Calu3 (cell line): Measurements from ENCODE around the gene COMMD3. TPM values are rescaled to one million over a fixed set of nuclear protein-coding genes. Genes with fewer than 3 reads are reported as not detected.
A peak's percentile ranks its signal among the peaks of the same experiment; 100 is the strongest.

Experiments
- BruUV-seq: library from RNA; stranded (reverse); fragments of 400-500 nt; replicated peaks from 2 replicates; lab custom pipeline; 2021; lab: Mats Ljungman, UMichigan
- CTCF ChIA-PET: fragments of 300-600 bp; sonication (Branson Sonifier 250); formaldehyde crosslinking; loops from one replicate; lab custom pipeline; 2022; ENCODE audit warnings: antibody characterized with exemption; lab: Charles Lee
- DNase-seq: peaks from one replicate; pipeline ENCODE4 v3.0.0; 2022
- H3K27ac Mint-ChIP-seq: one replicate; pipeline ENCODE4 v1.8.0; 2022; ENCODE audit warnings: mixed read lengths; ENCODE audit not compliant: unreplicated experiment
- H3K27me3 Mint-ChIP-seq: one replicate; pipeline ENCODE4 v1.8.0; 2022; ENCODE audit warnings: mixed read lengths; ENCODE audit not compliant: unreplicated experiment
- H3K36me3 Mint-ChIP-seq: one replicate; pipeline ENCODE4 v1.8.0; 2022; ENCODE audit warnings: mild to moderate bottlenecking, moderate library complexity, mixed read lengths; ENCODE audit not compliant: insufficient read depth, unreplicated experiment
- H3K4me1 Mint-ChIP-seq: one replicate; pipeline ENCODE4 v1.8.0; 2022; ENCODE audit warnings: mild to moderate bottlenecking, low read depth, mixed read lengths; ENCODE audit not compliant: unreplicated experiment
- H3K4me3 Mint-ChIP-seq: one replicate; pipeline ENCODE4 v1.8.0; 2022; ENCODE audit warnings: mild to moderate bottlenecking, low read depth, moderate library complexity, mixed read lengths; ENCODE audit not compliant: unreplicated experiment
- H3K9me3 Mint-ChIP-seq: one replicate; pipeline ENCODE4 v1.8.0; 2022; ENCODE audit warnings: low read depth, mixed read lengths; ENCODE audit not compliant: unreplicated experiment
- CTCF ChIP-seq: fragments of 200-600 bp; IDR thresholded peaks from one replicate; pipeline ENCODE4 v1.8.0; 2022; ENCODE audit warnings: antibody characterized with exemption; ENCODE audit not compliant: unreplicated experiment
- intact Hi-C: fragments of 100-400 bp; cut with micrococcal nuclease; formaldehyde crosslinking; loops from one replicate; pipeline ENCODE4 v1.10.0; 2022; ENCODE audit not compliant: unreplicated experiment
- total RNA-seq: library from RNA; stranded (reverse); gene quantifications from 2 replicates; pipeline ENCODE4 v1.2.3, GENCODE V29; 2022

COMMD3 gene
- total RNA-seq, 1 experiment from 2014 or later = 39.5 TPM

- CTCF ChIA-PET = interaction anchor here (0.6 to 1.4 kb wide), 11 partner anchors 14 to 648 kb away, joined by 3 to 7 read pairs (median 3); partner anchors contain the start of gene COMMD3
- Mint-ChIP-seq H3K36me3 (peaks cover 14% of the 10 kb centered on the region), H3K4me1 (no peaks in the 10 kb centered on the region), H3K9me3 (no peaks in the 10 kb centered on the region), H3K27ac (peak overlapping the region; percentile 47), H3K27me3 (peaks cover 54% of the 10 kb centered on the region), H3K4me3 (peak overlapping the region; percentile 77)
- TF ChIP-seq CTCF = no peak
- intact Hi-C loops = loop anchor here (5.0 kb wide), 2 partner anchors 87 to 647 kb away; no protein-coding TSS in a partner anchor
- BruUV-seq = no TSS peak
- peak; percentile 61 for DNase-seq
These were observed 24.4 kb downstream of the COMMD3 start for GRCh38 chr10:22340329-22341189.

- no peak for TF ChIP-seq CTCF
- no peaks in the 10 kb centered on the region for H3K9me3 Mint-ChIP-seq
- peak overlapping the region; percentile 77 for H3K4me3 Mint-ChIP-seq
- CTCF ChIA-PET = interaction anchor here (1.4 kb wide), 1 partner anchor 113 kb away, joined by 3 read pairs; no protein-coding TSS in a partner anchor
- H3K27me3 Mint-ChIP-seq = peaks cover 61% of the 10 kb centered on the region
- TSS peak; percentile 70 for BruUV-seq
- intact Hi-C loops = loop anchor here (5.0 kb wide), 2 partner anchors 86 to 646 kb away; no protein-coding TSS in a partner anchor
- no peak for DNase-seq
- no peaks in the 10 kb centered on the region for H3K4me1 Mint-ChIP-seq
- no peak overlapping the region for H3K27ac Mint-ChIP-seq
- H3K36me3 Mint-ChIP-seq = peaks cover 14% of the 10 kb centered on the region
These were observed 25.2 kb downstream of the COMMD3 start for GRCh38 chr10:22341190-22341925.

GRCh38 chr10:22341926-22342196 lies 25.7 kb downstream of the COMMD3 start:
- no peaks in the 10 kb centered on the region for H3K4me1 Mint-ChIP-seq
- BruUV-seq = no TSS peak

More at GRCh38 chr10:22341926-22342196, 25.7 kb downstream of the COMMD3 start:
- no peaks in the 10 kb centered on the region for H3K9me3 Mint-ChIP-seq
- intact Hi-C loops = loop anchor here (5.0 kb wide), 2 partner anchors 85 to 645 kb away; no protein-coding TSS in a partner anchor
- CTCF ChIA-PET = no interaction called here
- no peak for TF ChIP-seq CTCF
- H3K27me3 Mint-ChIP-seq = peaks cover 66% of the 10 kb centered on the region
- peaks cover 14% of the 10 kb centered on the region for H3K36me3 Mint-ChIP-seq
- no peak overlapping the region for H3K27ac Mint-ChIP-seq
- no peak for DNase-seq
- H3K4me3 Mint-ChIP-seq = no peak overlapping the region
